GM19240 (cell line): ENCODE results near the gene MRPL34.

Experiments used
- DNase-seq: peaks from one replicate; pipeline ENCODE4 v3.0.0; 2011; ENCODE audit warnings: low spot score; ENCODE audit not compliant: insufficient read length

MRPL34 gene

GRCh38 chr19:17309198-17309964, 3.7 kb downstream of the MRPL34 start, which contains the start of gene DDA1:
Gene DDA1, plus strand, starts transcription at chr19:17309563. Its CDS starts 92 bp downstream, at chr19:17309655.
- DNase-seq = peak; percentile 97

- no peak for DNase-seq
Measured at GRCh38 chr19:17309965-17310461, 4.3 kb downstream of the MRPL34 start.

GRCh38 chr19:17311455-17312188, 6.0 kb downstream of the MRPL34 start:
- no peak for DNase-seq

GRCh38 chr19:17312189-17313113, 6.8 kb downstream of the MRPL34 start:
- no peak for DNase-seq

- DNase-seq = no peak
Measured at GRCh38 chr19:17314007-17314593, 8.4 kb downstream of the MRPL34 start.

DNA sequence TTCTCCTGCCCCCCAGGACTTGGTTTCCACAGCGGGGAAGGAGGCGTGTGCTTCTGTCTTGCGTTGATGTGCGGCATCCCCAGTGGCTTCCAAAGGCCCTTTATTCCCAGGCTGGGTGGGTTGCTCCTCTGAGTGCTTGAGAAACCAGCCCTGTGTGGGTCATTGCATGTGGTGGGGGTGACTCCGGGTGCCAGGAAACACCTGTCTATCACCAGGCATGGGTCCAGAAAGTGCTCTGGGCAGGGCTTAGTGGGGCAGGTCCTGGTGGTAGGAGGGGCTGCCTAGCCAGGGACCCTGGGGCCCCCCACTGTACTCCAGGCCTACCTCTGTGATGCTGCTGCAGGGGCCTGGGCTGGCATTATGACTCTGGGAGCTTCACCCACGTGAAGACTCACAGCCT, 13.3 kb downstream of the MRPL34 start:
- DNase-seq = no peak

- no peak for DNase-seq
Measured at GRCh38 chr19:17319473-17320238, 14.0 kb downstream of the MRPL34 start.

DNA sequence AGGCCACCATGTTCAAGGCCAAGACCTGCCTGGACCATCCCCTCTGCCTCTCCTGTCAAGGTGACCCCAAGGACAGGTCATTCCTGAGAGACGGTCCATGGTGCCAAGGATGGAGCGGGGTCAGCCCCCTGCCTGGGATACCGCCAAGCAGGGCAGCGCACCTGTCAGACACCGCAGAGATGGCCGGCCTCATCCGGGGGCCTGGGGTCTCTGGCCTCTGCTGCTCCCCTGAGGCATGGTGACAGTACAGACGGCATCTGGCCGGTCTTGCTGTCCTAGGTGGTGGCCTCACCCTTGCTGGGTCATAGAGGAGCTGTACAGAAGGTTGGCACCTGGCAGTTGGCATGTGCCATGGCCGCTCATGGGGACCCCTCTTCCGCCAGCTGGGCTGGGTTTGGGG, 14.8 kb downstream of the MRPL34 start:
- DNase-seq = no peak

GRCh38 chr19:17321655-17322489, 16.2 kb downstream of the MRPL34 start:
- no peak for DNase-seq

GRCh38 chr19:17322854-17323253, 17.2 kb downstream of the MRPL34 start:
- no peak for DNase-seq

GRCh38 chr19:17323300-17323963, 17.8 kb downstream of the MRPL34 start:
- no peak for DNase-seq

GRCh38 chr19:17323964-17324332, 18.3 kb downstream of the MRPL34 start:
- no peak for DNase-seq

GRCh38 chr19:17324357-17325114, 18.9 kb downstream of the MRPL34 start:
- DNase-seq = no peak

DNA sequence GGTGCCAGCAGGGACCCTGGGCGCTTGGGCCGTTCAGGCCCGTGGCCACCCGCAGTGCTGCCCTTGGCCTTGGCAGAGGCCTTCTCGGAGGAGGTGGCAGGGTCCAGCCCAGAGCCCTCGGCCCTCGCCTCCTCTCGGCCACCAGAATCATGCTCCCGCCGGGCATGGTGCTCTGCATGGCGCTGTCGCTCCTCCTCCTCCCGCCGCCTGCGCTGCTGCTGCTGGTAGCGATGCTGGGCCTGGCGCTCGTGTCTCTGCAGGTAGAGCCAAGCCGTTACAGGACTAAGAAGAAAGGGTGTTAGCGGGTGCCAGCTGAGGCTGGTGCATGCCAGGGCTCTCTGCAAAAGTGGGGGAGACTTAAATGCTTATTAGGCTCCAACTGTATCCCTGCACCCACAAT, 19.5 kb downstream of the MRPL34 start:
- DNase-seq = no peak

DNA sequence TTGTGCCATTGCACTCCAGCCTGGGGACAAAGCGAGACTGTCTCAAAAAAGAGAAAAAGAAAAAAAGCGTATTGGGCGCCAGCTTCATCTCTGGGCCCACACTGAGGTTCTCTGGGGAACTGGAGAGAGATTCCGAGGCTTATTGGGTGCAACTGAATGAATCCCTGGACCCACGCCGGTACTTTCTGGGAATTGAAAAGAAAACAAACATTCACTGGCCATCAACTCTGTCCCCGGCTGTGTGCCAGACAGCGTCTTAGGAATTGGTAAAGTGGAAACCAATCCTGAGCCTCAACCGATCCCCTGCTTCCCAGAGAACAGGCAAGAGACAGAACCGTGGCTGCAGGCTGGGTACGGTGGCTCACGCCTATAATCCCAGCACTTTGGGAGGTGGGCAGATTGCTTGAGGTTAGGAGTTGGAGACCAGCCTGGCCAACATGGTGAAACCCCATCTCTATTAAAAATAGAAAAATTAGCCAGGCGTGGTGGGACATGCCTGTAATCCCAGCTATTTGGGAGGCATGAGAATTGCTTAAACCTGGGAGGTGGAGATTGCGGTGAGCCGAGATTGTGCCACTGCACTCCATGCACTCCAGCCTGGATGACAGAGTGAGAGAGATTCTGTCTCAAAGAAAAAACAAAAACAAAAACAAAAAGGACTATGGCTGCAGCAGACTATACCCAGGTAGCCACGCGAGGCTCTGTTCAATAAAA, 20.4 kb downstream of the MRPL34 start:
- no peak for DNase-seq

GRCh38 chr19:17326595-17326966, 20.9 kb downstream of the MRPL34 start:
- no peak for DNase-seq

GRCh38 chr19:17327068-17327653, 21.5 kb downstream of the MRPL34 start:
- DNase-seq = no peak
